ENCODE results near the gene TEX48. TPM values are rescaled to one million over a fixed set of nuclear protein-coding genes. Genes with fewer than 3 reads are reported as not detected.

TEX48 gene
- total RNA-seq, 1 experiment from 2014 or later: not detected

GRCh38 chr9:114701988-114702387 is 20.0 kb upstream of the TEX48 start (continued):
- TF ChIP-seq ZNF281 (CRISPR knock-in tag; IDR thresholded peaks at IDR 0.05): no peak
- TF ChIP-seq HMGA2 (CRISPR knock-in tag; IDR thresholded peaks at IDR 0.05): no peak

GRCh38 chr9:114697951-114698351 is 16.0 kb upstream of the TEX48 start:
- DNase-seq (ENCODE audit: low spot score) (no peak), ATAC-seq (no peak)
- peaks cover 35% of the 10 kb centered on the region for H3K27me3 Mint-ChIP-seq (ENCODE audit: low read depth)
- H3K36me3 Mint-ChIP-seq: no peaks in the 10 kb centered on the region
- no peak overlapping the region for H3K4me3 Mint-ChIP-seq
- POLR2A ChIA-PET: no interaction called here
- CTCF ChIA-PET: no interaction called here
- no peak overlapping the region for H3K27ac Mint-ChIP-seq
- H3K9me3 Mint-ChIP-seq: no peaks in the 10 kb centered on the region
- peaks cover 6% of the 10 kb centered on the region for H3K4me1 Mint-ChIP-seq
- TF ChIP-seq EMX1 (CRISPR knock-in tag; IDR thresholded peaks at IDR 0.05) (no peak), ZNF232 (CRISPR knock-in tag; IDR thresholded peaks at IDR 0.05) (no peak), ZSCAN18 (CRISPR knock-in tag; IDR thresholded peaks at IDR 0.05) (no peak), E2F1 (CRISPR knock-in tag; IDR thresholded peaks at IDR 0.05) (no peak), TP53 (CRISPR knock-in tag; IDR thresholded peaks at IDR 0.05) (no peak), TEAD4 (CRISPR knock-in tag; IDR thresholded peaks at IDR 0.05) (no peak), GRHL2 (CRISPR knock-in tag; IDR thresholded peaks at IDR 0.05; ENCODE audit: insufficient replicate concordance, severe bottlenecking) (no peak), ETV6 (CRISPR knock-in tag; IDR thresholded peaks at IDR 0.05) (no peak), CREB1 (CRISPR knock-in tag; IDR thresholded peaks at IDR 0.05) (no peak), ARID4B (CRISPR knock-in tag; IDR thresholded peaks at IDR 0.05; ENCODE audit: borderline replicate concordance) (no peak), CTCF (IDR thresholded peaks at IDR 0.05) (no peak), ZNF281 (CRISPR knock-in tag; IDR thresholded peaks at IDR 0.05) (no peak), ZNF121 (CRISPR knock-in tag; IDR thresholded peaks at IDR 0.05) (no peak), E2F4 (CRISPR knock-in tag; IDR thresholded peaks at IDR 0.05; ENCODE audit: borderline replicate concordance, low read depth) (no peak), ZNF532 (CRISPR knock-in tag; IDR thresholded peaks at IDR 0.05; ENCODE audit: borderline replicate concordance) (no peak)
